Occipital lobe (tissue), 2 donors: Measurements from ENCODE around the gene CREBBP. TPM values are rescaled to one million over a fixed set of nuclear protein-coding genes. Genes with fewer than 3 reads are reported as not detected.

Experiments used
- DNase-seq: peaks from one replicate; lab custom pipeline; 2025; lab: John Stamatoyannopoulos, UW
- total RNA-seq: library from RNA; depleted of rRNA; stranded (reverse); fragments of >200 nt; gene quantifications from one replicate; pipeline ENCODE4 v1.2.3, GENCODE V29; 2014

Gene CREBBP
- total RNA-seq, 1 donor from 2014 or later: 32.3 TPM

DNA sequence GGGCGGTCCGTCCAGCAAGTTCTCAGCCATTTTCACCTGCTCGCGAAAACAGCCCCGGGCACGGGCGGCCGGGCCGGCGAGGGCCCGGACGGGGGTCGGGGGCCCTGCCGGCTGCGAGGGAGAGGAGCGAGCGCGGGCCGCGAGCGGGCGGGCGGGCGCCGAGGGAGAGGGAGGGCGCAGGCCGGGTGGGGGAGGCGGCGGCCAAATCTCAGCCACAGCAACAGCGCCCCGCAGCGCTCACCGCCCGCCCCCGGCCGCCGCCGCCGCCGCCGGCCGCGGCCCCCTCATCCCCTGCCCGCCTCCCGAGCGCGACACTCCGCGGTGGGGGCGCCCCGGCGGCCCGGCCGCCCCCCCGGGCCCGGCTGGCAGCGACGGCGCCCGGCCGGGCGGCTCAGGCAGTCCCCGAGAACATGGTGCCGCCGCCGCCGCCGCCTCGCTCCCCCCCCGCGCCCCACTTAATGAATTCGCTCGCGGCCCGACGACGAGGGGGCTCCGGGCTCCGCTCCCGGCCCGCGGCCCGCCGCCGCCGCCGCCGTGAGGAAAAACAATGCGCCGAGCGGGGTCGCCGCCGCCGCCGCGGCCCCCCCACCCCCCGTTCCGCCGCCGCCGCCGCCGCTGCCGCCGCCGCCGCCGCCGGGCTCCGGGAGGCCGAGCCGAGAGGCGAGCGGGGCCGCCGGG lies 487 bp downstream of the CREBBP start:
- DNase-seq: peak; percentile 31

- DNase-seq: no peak
Observed at GRCh38 chr16:3879258-3879886, 1.1 kb downstream of the CREBBP start.

DNA sequence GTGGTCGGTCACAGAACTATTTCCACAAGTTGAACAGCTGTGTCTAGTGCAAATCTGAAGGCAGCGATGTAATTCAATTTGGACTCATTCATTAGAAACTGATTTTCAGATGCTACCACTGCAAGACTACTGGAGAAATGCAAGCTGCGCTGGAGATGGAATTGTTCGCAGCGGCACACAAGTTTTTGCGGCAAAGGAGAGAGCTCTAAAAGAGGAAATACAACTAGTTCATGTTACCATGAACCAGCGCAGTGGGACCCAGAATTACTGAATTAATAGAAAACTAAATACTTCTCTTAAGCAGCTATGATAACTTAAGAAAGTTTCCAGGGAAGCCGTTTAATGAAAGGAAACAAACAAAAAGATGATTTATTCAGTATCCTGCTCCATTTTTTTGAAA lies 1.9 kb downstream of the CREBBP start:
- DNase-seq: no peak

DNA sequence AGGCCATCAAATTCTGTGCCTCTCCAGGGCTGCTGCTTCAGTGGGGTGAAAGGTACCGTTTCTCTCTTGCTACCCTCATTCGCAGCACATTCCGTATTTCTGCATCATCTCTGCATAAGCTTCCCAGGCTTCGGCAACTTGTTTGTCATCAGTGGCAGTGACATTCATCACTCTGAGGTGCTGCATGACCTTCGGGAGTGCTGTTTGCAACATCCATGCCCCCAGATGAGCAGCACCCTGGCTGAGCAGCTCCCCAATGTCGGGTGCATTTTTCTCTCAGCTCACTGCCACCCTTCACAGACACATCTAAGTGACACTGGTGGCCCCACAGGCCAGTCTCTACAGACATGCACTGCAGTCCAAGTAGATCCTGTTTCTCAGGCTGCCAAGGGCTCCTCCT lies 3.8 kb downstream of the CREBBP start:
- no peak for DNase-seq

GRCh38 chr16:3876160-3876559 lies 4.4 kb downstream of the CREBBP start:
- DNase-seq: no peak

GRCh38 chr16:3874794-3875692 lies 5.5 kb downstream of the CREBBP start:
- DNase-seq: no peak

DNA sequence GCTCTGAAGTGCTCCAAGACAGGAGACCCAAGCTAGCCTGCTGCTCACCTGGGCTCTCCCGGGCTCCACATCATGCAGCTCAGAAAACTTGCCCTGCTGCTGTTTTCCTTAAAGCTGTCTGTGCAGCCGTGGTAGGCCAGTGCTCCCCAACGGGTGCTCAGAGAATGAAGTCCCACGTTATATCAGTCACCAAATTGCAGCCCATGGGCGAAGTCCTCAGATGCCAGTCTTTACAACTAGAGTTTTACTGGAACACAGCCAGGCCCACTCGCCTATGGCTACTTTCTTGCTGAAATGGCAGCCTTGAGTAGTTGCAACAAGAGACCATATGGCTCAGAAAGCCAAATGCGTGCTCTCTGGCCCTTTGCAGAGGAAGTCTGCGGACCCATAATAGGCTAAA lies 6.3 kb downstream of the CREBBP start:
- DNase-seq: no peak

DNA sequence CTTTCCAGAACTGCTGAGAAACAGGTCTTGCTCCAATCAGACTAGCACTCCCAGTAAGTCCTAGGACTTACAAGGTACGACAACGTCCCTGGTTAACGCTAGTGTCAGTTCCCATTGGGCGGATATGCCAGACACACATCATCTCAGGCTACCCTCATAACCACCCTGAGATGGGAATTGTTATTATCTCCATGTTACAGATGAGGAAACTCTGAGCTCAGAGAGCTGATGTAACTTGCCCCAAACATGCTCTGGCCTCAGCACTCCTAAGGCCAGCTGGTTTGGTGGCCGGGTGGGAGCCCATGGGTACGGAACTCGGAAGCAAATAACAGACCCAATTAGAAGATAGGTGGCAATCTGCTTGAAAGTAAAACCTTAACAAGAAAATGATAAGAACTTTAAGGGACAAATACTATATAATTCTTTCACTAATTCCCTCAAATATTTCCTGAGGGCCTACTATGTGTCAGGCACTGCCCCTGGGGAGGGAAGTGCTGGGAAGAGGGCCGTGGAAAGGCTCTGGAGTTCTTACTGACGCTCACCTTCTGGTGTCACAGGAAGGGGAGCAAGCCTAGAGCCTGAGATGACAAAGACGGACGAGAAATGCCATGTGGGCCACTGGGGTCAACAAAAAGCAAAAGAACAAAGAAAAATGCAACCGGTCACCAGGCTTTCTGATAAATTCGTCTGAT lies 6.9 kb downstream of the CREBBP start:
- DNase-seq: no peak

GRCh38 chr16:3872216-3872895 lies 8.2 kb downstream of the CREBBP start:
- DNase-seq: no peak

- no peak for DNase-seq
Observed at GRCh38 chr16:3868967-3869366, 11.5 kb downstream of the CREBBP start.

DNA sequence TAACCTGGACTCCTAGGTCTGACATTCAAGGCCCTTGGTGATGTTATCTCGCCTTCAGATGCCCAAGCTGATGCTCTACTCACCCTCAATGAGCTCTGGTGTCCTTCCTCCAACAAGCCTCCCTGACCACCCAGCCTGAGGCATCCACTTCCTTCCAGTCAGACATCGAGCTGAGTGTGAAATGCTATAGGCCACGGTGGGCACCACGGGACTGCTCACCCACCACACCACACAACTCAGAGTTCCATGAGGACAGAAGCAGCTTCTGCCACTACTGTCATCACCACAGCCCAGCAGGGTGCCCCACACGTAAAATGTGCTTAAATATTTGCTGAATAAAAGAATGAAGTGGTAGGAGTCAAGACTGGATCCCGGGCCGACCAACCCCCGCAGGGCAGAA lies 12.0 kb downstream of the CREBBP start:
- DNase-seq: no peak

DNA sequence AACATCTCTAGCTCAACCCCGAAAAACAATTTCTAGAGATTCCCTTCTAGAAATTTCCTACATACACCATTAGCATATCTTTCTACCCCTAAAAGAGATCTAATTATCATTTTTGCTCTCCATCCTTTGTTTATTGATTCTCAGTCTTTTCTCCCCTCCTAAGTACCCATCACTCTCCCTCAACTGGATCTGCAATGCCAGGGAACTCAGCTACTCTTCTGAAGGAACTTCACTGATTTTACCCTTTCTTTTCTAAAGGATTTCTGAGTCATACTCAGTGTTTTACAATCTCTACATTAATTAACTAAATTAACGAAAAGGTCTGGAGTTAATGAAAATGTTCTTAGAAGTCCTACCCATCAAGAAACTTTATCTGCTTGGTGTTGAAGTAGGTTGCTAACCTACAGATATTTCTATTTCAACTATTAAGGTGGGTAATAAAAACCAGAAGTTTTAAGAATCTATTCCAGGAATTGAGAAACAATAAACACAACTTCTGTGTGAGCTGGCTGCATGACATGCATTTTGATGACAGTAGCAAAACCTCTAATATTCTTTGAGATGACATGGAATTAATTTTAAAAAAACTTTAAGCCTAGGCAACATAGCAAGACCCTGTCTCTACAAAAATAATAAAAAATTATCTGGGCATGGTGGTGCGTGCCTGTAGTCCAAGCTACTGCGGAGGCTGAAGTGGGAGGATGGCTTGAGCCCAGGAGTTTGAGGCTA lies 13.6 kb downstream of the CREBBP start:
- DNase-seq: no peak

DNA sequence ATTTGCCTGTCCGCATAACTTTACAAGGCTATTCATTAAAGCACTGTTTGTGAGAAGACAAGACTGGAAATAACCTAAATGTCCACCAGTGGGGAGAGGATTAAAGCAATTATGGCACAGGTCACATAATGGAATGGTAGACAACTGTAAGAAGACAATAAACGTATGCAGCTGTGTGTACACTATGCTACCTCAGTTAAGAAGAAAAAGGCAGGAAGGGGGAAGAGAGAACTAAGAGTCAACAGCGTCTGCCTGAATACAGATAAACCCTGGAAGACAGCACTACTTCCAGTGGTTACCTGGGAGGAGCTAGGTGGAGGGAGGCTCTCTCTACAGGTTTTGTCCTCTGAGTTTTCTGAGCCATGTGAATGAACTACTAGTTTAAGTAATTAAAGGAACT lies 15.3 kb downstream of the CREBBP start:
- no peak for DNase-seq

- DNase-seq: no peak
Observed at GRCh38 chr16:3864562-3864961, 16.0 kb downstream of the CREBBP start.

DNA sequence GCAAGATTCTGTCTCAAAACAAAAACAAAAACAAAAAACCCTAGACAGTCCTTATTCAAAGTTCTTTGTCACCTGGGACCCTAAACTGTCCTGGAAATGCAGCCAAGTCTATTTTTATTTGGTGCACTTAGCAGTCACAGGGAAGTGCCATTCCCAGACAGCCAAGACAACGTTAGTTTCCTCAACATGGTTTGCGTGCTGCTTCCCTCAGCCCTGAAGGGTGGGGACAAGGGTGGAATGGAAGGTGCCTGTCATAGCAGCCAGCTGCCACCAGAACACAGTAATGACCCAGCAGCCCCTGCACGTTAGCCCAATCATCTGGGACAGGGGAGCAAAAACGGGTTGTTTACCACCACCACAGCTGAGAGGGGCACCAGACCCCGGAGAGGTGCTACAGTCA lies 16.9 kb downstream of the CREBBP start:
- no peak for DNase-seq

DNA sequence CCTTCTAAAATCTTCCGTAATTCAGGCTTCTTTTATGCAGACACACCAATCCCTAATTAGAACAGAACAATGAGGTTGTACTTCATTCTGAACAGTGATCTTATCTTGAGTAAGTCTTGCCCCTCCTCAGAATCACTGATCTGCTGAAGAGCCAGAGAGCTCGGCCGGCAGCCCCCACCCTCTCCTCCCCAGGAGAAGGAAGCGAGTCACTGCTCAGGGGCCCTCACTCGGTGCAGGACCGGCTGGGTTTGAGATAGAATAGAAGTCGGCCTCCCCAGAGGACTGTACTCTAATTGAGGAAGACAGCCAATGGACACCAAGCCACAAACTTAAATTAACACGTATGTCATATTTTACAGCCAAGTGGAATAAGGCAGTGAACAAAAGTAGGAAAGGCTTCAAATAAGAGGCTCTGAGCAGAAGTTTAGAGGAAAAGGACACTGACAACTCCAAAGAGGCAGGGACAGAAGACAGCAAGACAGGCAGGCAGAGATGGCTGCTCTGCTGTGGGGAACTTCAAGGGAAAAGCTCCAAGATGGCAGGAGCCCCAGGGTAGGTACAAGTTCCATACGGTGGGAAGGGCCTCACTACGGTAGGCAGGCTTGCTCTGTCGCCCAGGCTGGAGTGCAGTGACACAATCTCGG lies 18.6 kb downstream of the CREBBP start:
- no peak for DNase-seq

GRCh38 chr16:3859889-3860288 lies 20.6 kb downstream of the CREBBP start:
- DNase-seq: no peak

DNA sequence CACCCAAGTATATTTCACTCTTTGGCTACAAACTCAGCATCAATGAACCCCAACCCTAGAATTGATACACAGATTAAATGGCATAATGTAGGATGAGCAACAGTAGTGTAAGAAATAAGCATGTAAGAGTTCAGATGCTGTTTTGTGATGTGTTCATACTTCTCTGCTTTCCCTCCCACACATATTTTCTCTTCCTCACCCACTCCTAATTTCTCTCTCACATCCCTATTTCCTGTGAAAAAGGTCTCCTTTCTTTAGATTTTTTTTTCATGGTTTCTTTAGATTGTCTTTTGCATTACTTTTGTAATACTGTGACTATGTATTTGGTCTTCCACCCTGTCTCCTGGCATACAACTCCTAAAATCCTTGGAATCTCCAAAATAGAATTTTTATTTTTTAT lies 21.7 kb downstream of the CREBBP start:
- no peak for DNase-seq

DNA sequence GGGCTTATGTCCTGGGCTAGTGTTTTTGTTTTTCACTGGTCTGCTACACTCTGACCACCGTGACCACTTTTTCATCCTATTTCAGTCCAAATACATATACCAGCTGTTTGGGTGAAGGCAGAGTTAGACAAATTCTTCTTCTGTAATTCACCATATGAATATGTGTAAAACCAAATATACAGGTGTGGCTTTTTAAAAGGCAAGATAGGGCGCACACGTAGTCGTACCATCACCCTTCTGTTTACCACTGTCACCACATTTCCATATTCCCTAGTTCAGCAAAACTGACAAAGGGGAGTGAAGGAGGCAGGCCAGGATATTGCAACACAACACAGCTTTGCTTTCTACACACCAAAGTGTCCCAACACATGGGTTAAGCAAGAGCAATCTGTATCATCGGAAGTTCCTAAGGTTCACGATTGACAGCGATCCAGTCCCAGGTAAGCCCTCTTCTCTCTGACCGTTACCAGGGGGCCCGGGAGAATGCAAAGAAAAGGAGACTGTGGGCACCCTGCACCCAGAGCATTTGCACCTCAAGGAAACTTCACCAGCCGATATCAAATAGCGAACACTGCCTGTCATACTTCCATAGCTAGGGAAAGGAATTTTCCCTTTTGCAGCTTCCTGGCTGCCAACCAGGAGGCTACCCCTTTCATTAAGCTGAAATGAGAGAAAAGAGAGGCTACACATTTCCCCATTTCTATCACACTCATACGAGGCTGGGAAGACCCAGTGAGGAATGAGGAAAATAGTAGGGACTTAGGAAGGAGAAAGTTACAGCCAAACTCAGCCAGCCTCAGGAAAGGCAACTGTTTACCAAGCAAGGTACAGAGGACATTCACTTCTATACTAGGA lies 23.1 kb downstream of the CREBBP start:
- DNase-seq: no peak
